HCT116 (cell line): ENCODE results near the gene RNH1. TPM values are rescaled to one million over a fixed set of nuclear protein-coding genes. Genes with fewer than 3 reads are reported as not detected.
A peak's percentile ranks its signal among the peaks of the same experiment; 100 is the strongest.

Experiments used
- ATAC-seq: fragments of 200-7000 bp; cut with Tn5 transposase; 2 replicates; pipeline ENCODE4 v1.9.1; 2020; ENCODE audit warnings: mild to moderate bottlenecking, moderate library complexity
- Bru-seq: library from RNA; stranded (reverse); fragments of 400-500 nt; gene quantifications from one replicate; lab custom pipeline; 2021; lab: Mats Ljungman, UMichigan
- BruChase-seq, 2 experiments: library from RNA; stranded (reverse); fragments of 400-500 nt; gene quantifications; one replicate each; lab custom pipeline; 2021; lab: Mats Ljungman, UMichigan
- BruUV-seq: library from RNA; stranded (reverse); fragments of 400-500 nt; replicated peaks from 2 replicates; lab custom pipeline; 2021; lab: Mats Ljungman, UMichigan
- CTCF ChIA-PET: fragments of 300-600 bp; sonication (Branson Sonifier 250); formaldehyde crosslinking; loops from one replicate; lab custom pipeline; 2021; ENCODE audit warnings: antibody characterized with exemption; lab: Charles Lee
- POLR2A ChIA-PET: fragments of 300-600, 350-600 bp; sonication (Branson Sonifier 250); formaldehyde crosslinking; loops from one replicate; lab custom pipeline; 2021; ENCODE audit warnings: antibody characterized with exemption; lab: Charles Lee
- RAD21 ChIA-PET, 2 experiments: fragments of 300-600 bp; sonication (Branson Sonifier 250); formaldehyde crosslinking; loops; one replicate each; lab custom pipeline; 2023; ENCODE audit warnings: low total read pairs in 2 of 2; ENCODE audit not compliant: uncharacterized antibody in 2 of 2, unreplicated experiment in 2 of 2, low non-redundant PET in 1 of 2; lab: Charles Lee
- DNase-seq: peaks from one replicate; pipeline ENCODE4 v3.0.0-alpha.2; 2010; ENCODE audit warnings: low read depth, low spot score
- H2AFZ ChIP-seq: fragments of 200-600 bp; shearing (Covaris generic), sonication (generic); 2 replicates; pipeline ENCODE4 v1.6.1; 2017; ENCODE audit warnings: low read depth, mixed run types, mixed read lengths, antibody characterized with exemption, low read length; ENCODE audit not compliant: poor library complexity, severe bottlenecking
- H3K27ac ChIP-seq: 2 replicates; pipeline ENCODE4 v1.5.1; 2012; ENCODE audit warnings: low read depth, low read length
- H3K27me3 ChIP-seq: fragments of 200-600 bp; sonication (generic); 2 replicates; pipeline ENCODE4 v1.6.1; 2016; ENCODE audit warnings: mixed run types, low read length, mixed read lengths; ENCODE audit not compliant: insufficient read depth
- H3K36me3 ChIP-seq, 2 experiments: fragments of 200-500 bp in 1 of 2; fragments of 200-600 bp in 1 of 2; sonication (Bioruptor generic) in 1 of 2; sonication (generic) in 1 of 2; 2 replicates each; pipeline versions ENCODE4 v1.5.1 to v1.6.1; 2014 to 2016; ENCODE audit warnings: low read length in 2 of 2, inconsistent platforms in 1 of 2, mixed read lengths in 1 of 2, mixed run types in 1 of 2; ENCODE audit not compliant: insufficient read depth in 2 of 2, control insufficient read depth in 1 of 2
- H3K4me1 ChIP-seq, 2 experiments: fragments of 200-600 bp in 1 of 2; sonication (generic) in 1 of 2; 2 replicates each; pipeline versions ENCODE4 v1.5.1 to v1.6.1; 2012 to 2017; ENCODE audit warnings: low read length in 2 of 2, inconsistent platforms in 1 of 2, mild to moderate bottlenecking in 1 of 2, mixed read lengths in 1 of 2, mixed run types in 1 of 2, moderate library complexity in 1 of 2; ENCODE audit not compliant: insufficient read depth in 2 of 2, control insufficient read depth in 1 of 2
- H3K4me2 ChIP-seq: fragments of 200-600 bp; sonication (generic); 2 replicates; pipeline ENCODE4 v1.6.1; 2017; ENCODE audit warnings: mixed run types, low read length, mixed read lengths
- H3K4me3 ChIP-seq, 2 experiments: fragments of 200-600 bp in 1 of 2; sonication (generic) in 1 of 2; replicated peaks in 1 of 2; 2 replicates each; pipeline ENCODE4 v1.5.1; 2011 to 2016; ENCODE audit warnings: low read length in 2 of 2, control low read depth in 1 of 2, low read depth in 1 of 2, mild to moderate bottlenecking in 1 of 2, mixed read lengths in 1 of 2, mixed run types in 1 of 2
- H3K79me2 ChIP-seq: fragments of 200-600 bp; sonication (generic); 2 replicates; pipeline ENCODE4 v1.6.1; 2017; ENCODE audit warnings: mild to moderate bottlenecking, mixed run types, low read length, moderate library complexity, mixed read lengths; ENCODE audit not compliant: insufficient read depth
- H3K9ac ChIP-seq: fragments of 200-600 bp; sonication (generic); 2 replicates; pipeline ENCODE4 v1.6.1; 2016; ENCODE audit warnings: low read length, mixed read lengths
- H3K9me2 ChIP-seq: fragments of 200-600 bp; sonication (generic), shearing (Covaris generic); 2 replicates; pipeline ENCODE4 v1.6.1; 2017; ENCODE audit warnings: mixed run types, mild to moderate bottlenecking, moderate library complexity; ENCODE audit not compliant: insufficient read depth
- H3K9me3 ChIP-seq, 2 experiments: fragments of 200-500 bp in 1 of 2; fragments of 200-600 bp in 1 of 2; sonication (Bioruptor generic) in 1 of 2; sonication (generic) in 1 of 2; 2 replicates each; pipeline ENCODE4 v1.6.1; 2014 to 2017; ENCODE audit warnings: low read length in 2 of 2, mixed read lengths in 2 of 2, inconsistent platforms in 1 of 2, low read depth in 1 of 2, mild to moderate bottlenecking in 1 of 2, mixed run types in 1 of 2, moderate library complexity in 1 of 2; ENCODE audit not compliant: control insufficient read depth in 1 of 2, insufficient read depth in 1 of 2
- H4K20me1 ChIP-seq: fragments of 200-600 bp; sonication (generic), shearing (Covaris generic); 2 replicates; pipeline ENCODE4 v1.6.1; 2017; ENCODE audit warnings: mixed run types, mild to moderate bottlenecking, moderate library complexity; ENCODE audit not compliant: insufficient read depth
- EGR1 ChIP-seq: IDR thresholded peaks from 2 replicates; pipeline ENCODE4 v1.6.1; 2012; ENCODE audit warnings: low read depth
- ELF1 ChIP-seq: IDR thresholded peaks from 2 replicates; pipeline ENCODE4 v1.6.1; 2012; ENCODE audit warnings: low read depth, borderline replicate concordance
- EZH2phosphoT487 ChIP-seq: fragments of 200-600 bp; IDR thresholded peaks from 2 replicates; pipeline ENCODE4 v1.6.1; 2018; ENCODE audit warnings: antibody characterized with exemption, borderline replicate concordance
- POLR2A ChIP-seq: IDR thresholded peaks from 2 replicates; pipeline ENCODE4 v1.7.0; 2011; ENCODE audit warnings: borderline replicate concordance; ENCODE audit not compliant: insufficient read depth, insufficient read length; ENCODE audit errors: extremely low read depth
- POLR2AphosphoS5 ChIP-seq: IDR thresholded peaks from 2 replicates; pipeline ENCODE4 v1.6.1; 2011; ENCODE audit warnings: mild to moderate bottlenecking, low read depth, low read length, moderate library complexity
- SIN3A ChIP-seq: IDR thresholded peaks from 2 replicates; pipeline ENCODE4 v1.6.1; 2012; ENCODE audit warnings: low read depth
- SP1 ChIP-seq: IDR thresholded peaks from 2 replicates; pipeline ENCODE4 v1.6.1; 2012; ENCODE audit warnings: low read depth
- TCF7L2 ChIP-seq: IDR thresholded peaks from 2 replicates; pipeline ENCODE4 v1.7.0; 2011; ENCODE audit warnings: borderline replicate concordance, inconsistent platforms; ENCODE audit not compliant: insufficient read depth, insufficient read length; ENCODE audit errors: extremely low read depth
- ZFX ChIP-seq: fragments of 450-650 bp; IDR thresholded peaks from 2 replicates; pipeline ENCODE4 v1.6.1; 2017
- intact Hi-C: fragments of 100-400 bp; cut with micrococcal nuclease; formaldehyde crosslinking; loops from 2 replicates; pipeline ENCODE4 v1.10.0; 2022
- long read RNA-seq: library from polyadenylated mRNA; unstranded; transcript quantifications from one replicate; pipeline ENCODE4 v2.0.0, GENCODE V29; 2021; ENCODE audit not compliant: unreplicated experiment
- polyA plus RNA-seq: library from polyadenylated mRNA; unstranded; fragments of >200 nt; gene quantifications from 2 replicates; pipeline ENCODE4 v1.2.1, GENCODE V29; 2012; ENCODE audit warnings: missing spikeins
- total RNA-seq: library from RNA; stranded (reverse); gene quantifications from one replicate; pipeline ENCODE4 v1.2.1, GENCODE V29; 2021; ENCODE audit not compliant: unreplicated experiment
- TF ChIP-seq, protein P1 (sequence below): IDR thresholded peaks from 2 replicates; pipeline ENCODE4 v1.6.1; 2011; ENCODE audit warnings: mild to moderate bottlenecking, low read length, moderate library complexity; ENCODE audit not compliant: insufficient replicate concordance; ENCODE audit errors: extremely low read depth
- TF ChIP-seq, protein P2 (sequence below), 3 experiments: fragments of 200-600 bp in 1 of 3; sonication (generic) in 1 of 3; IDR thresholded peaks in 2 of 3; conservative IDR thresholded peaks in 1 of 3; 2 replicates each; pipeline ENCODE4 v1.5.1; 2012 to 2017; ENCODE audit warnings: low read depth in 2 of 3, low read length in 2 of 3, antibody characterized with exemption in 1 of 3, borderline replicate concordance in 1 of 3, control low read depth in 1 of 3, mild to moderate bottlenecking in 1 of 3, mixed read lengths in 1 of 3, mixed run types in 1 of 3, moderate library complexity in 1 of 3; ENCODE audit not compliant: insufficient read depth in 1 of 3
- TF ChIP-seq, protein P3 (sequence below): IDR thresholded peaks from 2 replicates; pipeline ENCODE4 v1.6.1; 2012

The RNH1 gene
- total RNA-seq = 120 TPM
- 128 and 151 TPM in 2 replicates for polyA plus RNA-seq
- percentile 70 among the genes with signal in this experiment for Bru-seq, nascent RNA
- percentile 89 among the genes with signal in this experiment for BruChase-seq, experiment 1, labeled RNA remaining after a 6-hour chase
- percentile 78 among the genes with signal in this experiment for BruChase-seq, experiment 2, labeled RNA remaining after a 2-hour chase
- long read RNA-seq, transcript RNH1-206 (10 exons, 1,725 nt) = minor isoform, 29 of 333 reads
- long read RNA-seq, transcript RNH1-203 (10 exons, 1,722 nt) = major isoform, 109 of 333 reads
- long read RNA-seq, transcript RNH1-222 (11 exons, 1,829 nt) = minor isoform, 12 of 333 reads
- long read RNA-seq, transcript RNH1-202 (10 exons, 1,791 nt) = minor isoform, 49 of 333 reads
- long read RNA-seq, partial matches to known transcripts = 29 of 333 reads
- long read RNA-seq, other reads (novel, unspliced or antisense) = 76 of 333 reads

DNA sequence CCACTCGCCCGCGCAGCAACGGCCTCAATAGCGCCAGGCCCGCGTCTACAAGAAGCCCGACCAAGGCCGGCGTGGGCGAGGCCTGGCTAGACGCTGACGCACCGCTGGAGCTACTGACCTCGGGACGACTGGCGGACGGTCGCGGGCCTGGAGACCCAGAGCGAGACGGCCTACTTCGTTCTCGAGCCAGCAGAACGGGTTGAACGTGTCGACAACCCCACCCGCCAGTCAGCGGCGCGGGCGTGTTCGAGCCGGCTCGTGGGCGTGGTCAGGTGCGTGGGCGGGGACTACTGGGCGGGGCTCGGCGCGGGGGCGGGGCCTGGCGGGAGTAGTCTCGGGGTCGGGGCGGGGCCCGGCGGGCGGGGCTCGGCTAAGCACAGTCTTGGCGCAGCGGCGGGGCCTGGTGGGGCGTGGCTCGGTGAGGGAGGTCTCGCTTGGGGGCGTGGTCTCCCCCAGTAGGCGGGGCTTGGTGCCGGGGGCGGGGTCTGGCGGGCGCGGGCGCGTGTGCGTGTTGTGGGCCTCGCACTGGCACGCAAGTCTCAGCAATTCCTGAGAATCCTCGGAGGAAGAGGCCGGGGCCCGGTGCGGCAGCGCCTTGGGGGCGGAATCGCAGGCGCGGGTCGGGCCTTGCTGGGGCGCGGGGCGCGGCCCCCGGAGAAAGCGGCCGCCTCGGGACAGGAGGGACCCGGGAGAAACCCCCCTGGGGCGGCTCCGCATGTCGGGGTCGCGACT is at the start of gene RNH1:
Gene RNH1 (minus strand): TSS at position 248 of the 732 bp plus-strand sequence. CDS start 5,080 bp downstream, outside the sequence.
- no peak for TF ChIP-seq EZH2phosphoT487
- no peak for TF ChIP-seq ELF1
- TF ChIP-seq, protein P1, sequence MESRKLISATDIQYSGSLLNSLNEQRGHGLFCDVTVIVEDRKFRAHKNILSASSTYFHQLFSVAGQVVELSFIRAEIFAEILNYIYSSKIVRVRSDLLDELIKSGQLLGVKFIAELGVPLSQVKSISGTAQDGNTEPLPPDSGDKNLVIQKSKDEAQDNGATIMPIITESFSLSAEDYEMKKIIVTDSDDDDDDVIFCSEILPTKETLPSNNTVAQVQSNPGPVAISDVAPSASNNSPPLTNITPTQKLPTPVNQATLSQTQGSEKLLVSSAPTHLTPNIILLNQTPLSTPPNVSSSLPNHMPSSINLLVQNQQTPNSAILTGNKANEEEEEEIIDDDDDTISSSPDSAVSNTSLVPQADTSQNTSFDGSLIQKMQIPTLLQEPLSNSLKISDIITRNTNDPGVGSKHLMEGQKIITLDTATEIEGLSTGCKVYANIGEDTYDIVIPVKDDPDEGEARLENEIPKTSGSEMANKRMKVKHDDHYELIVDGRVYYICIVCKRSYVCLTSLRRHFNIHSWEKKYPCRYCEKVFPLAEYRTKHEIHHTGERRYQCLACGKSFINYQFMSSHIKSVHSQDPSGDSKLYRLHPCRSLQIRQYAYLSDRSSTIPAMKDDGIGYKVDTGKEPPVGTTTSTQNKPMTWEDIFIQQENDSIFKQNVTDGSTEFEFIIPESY = peak; percentile 27
- TF ChIP-seq EGR1 = peak; percentile 91
- peak; percentile 63; the same call in 1 of the 2 replicates for TF ChIP-seq SP1
- TF ChIP-seq ZFX = peak; percentile 48; the same call in 1 of the 2 replicates
- peak; percentile 31 for TF ChIP-seq POLR2A
- TF ChIP-seq, protein P2, sequence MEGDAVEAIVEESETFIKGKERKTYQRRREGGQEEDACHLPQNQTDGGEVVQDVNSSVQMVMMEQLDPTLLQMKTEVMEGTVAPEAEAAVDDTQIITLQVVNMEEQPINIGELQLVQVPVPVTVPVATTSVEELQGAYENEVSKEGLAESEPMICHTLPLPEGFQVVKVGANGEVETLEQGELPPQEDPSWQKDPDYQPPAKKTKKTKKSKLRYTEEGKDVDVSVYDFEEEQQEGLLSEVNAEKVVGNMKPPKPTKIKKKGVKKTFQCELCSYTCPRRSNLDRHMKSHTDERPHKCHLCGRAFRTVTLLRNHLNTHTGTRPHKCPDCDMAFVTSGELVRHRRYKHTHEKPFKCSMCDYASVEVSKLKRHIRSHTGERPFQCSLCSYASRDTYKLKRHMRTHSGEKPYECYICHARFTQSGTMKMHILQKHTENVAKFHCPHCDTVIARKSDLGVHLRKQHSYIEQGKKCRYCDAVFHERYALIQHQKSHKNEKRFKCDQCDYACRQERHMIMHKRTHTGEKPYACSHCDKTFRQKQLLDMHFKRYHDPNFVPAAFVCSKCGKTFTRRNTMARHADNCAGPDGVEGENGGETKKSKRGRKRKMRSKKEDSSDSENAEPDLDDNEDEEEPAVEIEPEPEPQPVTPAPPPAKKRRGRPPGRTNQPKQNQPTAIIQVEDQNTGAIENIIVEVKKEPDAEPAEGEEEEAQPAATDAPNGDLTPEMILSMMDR (IDR thresholded peaks at IDR 0.05 in 2 of 3, conservative IDR thresholded peaks at IDR 0.05 in 1 of 3; ENCODE audit: borderline replicate concordance in 1 of 3, insufficient read depth in 1 of 3, low read depth in 2 of 3, low read length in 2 of 3) = no peak
- TF ChIP-seq, protein P3, sequence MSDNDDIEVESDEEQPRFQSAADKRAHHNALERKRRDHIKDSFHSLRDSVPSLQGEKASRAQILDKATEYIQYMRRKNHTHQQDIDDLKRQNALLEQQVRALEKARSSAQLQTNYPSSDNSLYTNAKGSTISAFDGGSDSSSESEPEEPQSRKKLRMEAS = no peak; the same call in 1 of the 2 replicates
- no peak for TF ChIP-seq TCF7L2
- TF ChIP-seq POLR2AphosphoS5 = no peak
- TF ChIP-seq SIN3A = peak; percentile 22; the same call in 1 of the 2 replicates
- Histone ChIP-seq H4K20me1 (no peaks in the 10 kb centered on the region), H2AFZ (no peak within 1 kb of the TSS), H3K36me3 (peaks cover 0 to 19% of the 10 kb centered on the region in 2 experiments; a peak in 2 of 4 replicates), H3K4me1 (peaks cover 6 to 22% of the 10 kb centered on the region in 2 experiments; a peak in 3 of 4 replicates), H3K9me3 (no peaks in the 10 kb centered on the region; a peak in 1 of 4 replicates), H3K27ac (peak within 1 kb of the TSS; percentile 95), H3K4me3 (peak within 1 kb of the TSS; percentile 96 to 98), H3K4me2 (peak within 1 kb of the TSS; percentile 95), H3K9ac (peak within 1 kb of the TSS; percentile 99), H3K9me2 (no peaks in the 10 kb centered on the region), H3K79me2 (peaks cover 43% of the 10 kb centered on the region), H3K27me3 (no peaks in the 10 kb centered on the region)
- ATAC-seq (peak; percentile 81), DNase-seq (peak; percentile 77)
- ChIA-PET POLR2A (interaction anchor here (1.0 to 1.3 kb wide), 2 partner anchors 29 to 100 kb away, joined by 5 to 8 read pairs; partner anchors contain the start of gene LRRC56), CTCF (no interaction called here), RAD21 (no interaction called here)
- intact Hi-C loops = loop anchor here (2.0 to 5.0 kb wide), 3 partner anchors 30 to 112 kb away; partner anchors contain the start of genes LRRC56 and PKP3
- BruUV-seq = no TSS peak
